OCI-M2 (cell line): Measurements from ENCODE around the gene SLC17A8.
"Not testable (repeated sequence)": the region's sequence is repeated elsewhere in the genome, so short reads cannot be mapped to it uniquely, and the experiment has no call there.

Experiments
- DNase-seq: peaks from one replicate; lab custom pipeline; 2025; ENCODE audit not compliant: unreplicated experiment; lab: John Stamatoyannopoulos, UW

SLC17A8 gene

GRCh38 chr12:100422646-100423045, 65.8 kb downstream of the SLC17A8 start:
- DNase-seq, result no peak

GRCh38 chr12:100426145-100426544, 69.3 kb downstream of the SLC17A8 start:
- no peak for DNase-seq

GRCh38 chr12:100427078-100427477, 70.2 kb downstream of the SLC17A8 start:
- DNase-seq, result no peak

- DNase-seq, result not testable (repeated sequence)
These were observed 73.4 kb downstream of the SLC17A8 start for GRCh38 chr12:100430251-100430650.

- DNase-seq, result no peak
These were observed 76.8 kb downstream of the SLC17A8 start for GRCh38 chr12:100433701-100434100.

- DNase-seq, result no peak
These were observed 77.3 kb downstream of the SLC17A8 start for GRCh38 chr12:100434177-100434576.

GRCh38 chr12:100435957-100436356, 79.1 kb downstream of the SLC17A8 start:
- DNase-seq, result no peak

GRCh38 chr12:100437038-100437841, 80.4 kb downstream of the SLC17A8 start:
- no peak for DNase-seq

GRCh38 chr12:100439797-100440196, 82.9 kb downstream of the SLC17A8 start:
- no peak for DNase-seq

GRCh38 chr12:100442403-100442802, 85.5 kb downstream of the SLC17A8 start:
- no peak for DNase-seq

- no peak for DNase-seq
These were observed 86.6 kb downstream of the SLC17A8 start for GRCh38 chr12:100443434-100443833.

GRCh38 chr12:100445081-100445481, 88.2 kb downstream of the SLC17A8 start:
- DNase-seq, result no peak

GRCh38 chr12:100447381-100447780, 90.5 kb downstream of the SLC17A8 start:
- DNase-seq, result no peak

GRCh38 chr12:100448656-100449055, 91.8 kb downstream of the SLC17A8 start:
- no peak for DNase-seq

GRCh38 chr12:100450735-100451134, 93.9 kb downstream of the SLC17A8 start:
- no peak for DNase-seq

- no peak for DNase-seq
These were observed 97.1 kb downstream of the SLC17A8 start for GRCh38 chr12:100453951-100454350.

GRCh38 chr12:100455896-100456295, 99.0 kb downstream of the SLC17A8 start:
- no peak for DNase-seq

GRCh38 chr12:100458191-100458590, 101.3 kb downstream of the SLC17A8 start:
- no peak for DNase-seq

- DNase-seq, result no peak
These were observed 103.8 kb downstream of the SLC17A8 start for GRCh38 chr12:100460702-100461101.

GRCh38 chr12:100461330-100461973, 104.6 kb downstream of the SLC17A8 start:
- DNase-seq, result no peak

GRCh38 chr12:100463661-100464060, 106.8 kb downstream of the SLC17A8 start:
- no peak for DNase-seq

- no peak for DNase-seq
These were observed 107.7 kb downstream of the SLC17A8 start for GRCh38 chr12:100464529-100464928.
